Duodenal mucosa (tissue), 2 donors: ENCODE results near the gene ALDH3A1.

Experiments used
- H3K27ac ChIP-seq: one replicate; pipeline ENCODE4 v1.7.0; 2013; ENCODE audit warnings: low read depth, low read length
- H3K27me3 ChIP-seq, 2 donors: one replicate each; pipeline ENCODE4 v1.7.0; 2013; ENCODE audit warnings: low read length in 2 of 2, control low read depth in 1 of 2; ENCODE audit not compliant: insufficient read depth in 2 of 2, control insufficient read depth in 1 of 2
- H3K36me3 ChIP-seq, 2 donors: one replicate each; pipeline ENCODE4 v1.7.0; 2013; ENCODE audit warnings: low read length in 2 of 2, control low read depth in 1 of 2; ENCODE audit not compliant: insufficient read depth in 2 of 2, control insufficient read depth in 1 of 2
- H3K4me1 ChIP-seq, 2 donors: one replicate each; pipeline ENCODE4 v1.7.0; 2013; ENCODE audit warnings: low read length in 2 of 2, control low read depth in 1 of 2; ENCODE audit not compliant: insufficient read depth in 2 of 2, control insufficient read depth in 1 of 2
- H3K4me3 ChIP-seq, 2 donors: one replicate each; pipeline ENCODE4 v1.7.0; 2013; ENCODE audit warnings: low read length in 2 of 2, low read depth in 1 of 2
- H3K9ac ChIP-seq, 2 donors: one replicate each; pipeline ENCODE4 v1.7.0; 2013; ENCODE audit warnings: low read length in 2 of 2, low read depth in 1 of 2
- H3K9me3 ChIP-seq, 2 donors: one replicate each; pipeline ENCODE4 v1.7.0; 2013; ENCODE audit warnings: low read length in 2 of 2, control low read depth in 1 of 2; ENCODE audit not compliant: control insufficient read depth in 1 of 2

Gene ALDH3A1

DNA sequence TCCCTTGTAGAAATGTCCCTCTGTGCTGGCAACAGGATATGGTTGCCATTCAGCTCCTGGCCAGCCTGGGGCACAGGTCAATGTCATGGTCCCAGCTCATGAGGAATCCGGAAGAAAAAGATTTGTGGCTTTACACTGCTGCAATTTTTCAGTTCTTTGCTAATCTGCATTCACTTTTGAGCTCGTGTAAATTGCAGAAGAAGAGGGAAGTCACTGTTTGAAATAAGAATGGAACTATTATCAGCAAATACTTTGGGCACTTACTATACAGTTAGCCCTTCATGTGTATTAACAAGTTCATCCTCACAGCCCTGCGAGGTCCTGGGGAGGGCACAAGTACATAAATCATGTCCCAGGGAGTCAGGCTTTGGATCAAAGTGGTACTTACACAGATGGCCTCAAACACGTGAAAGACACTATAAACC is 45.9 kb downstream of the ALDH3A1 start:
- Histone ChIP-seq H3K9ac (no peak overlapping the region), H3K4me3 (no peak overlapping the region), H3K36me3 (no peaks in the 10 kb centered on the region), H3K9me3 (no peaks in the 10 kb centered on the region), H3K27me3 (no peaks in the 10 kb centered on the region), H3K4me1 (no peaks in the 10 kb centered on the region), H3K27ac (no peak overlapping the region)
